ENCODE data around the gene GRM1. TPM values are rescaled to one million over a fixed set of nuclear protein-coding genes. Genes with fewer than 3 reads are reported as not detected.

The GRM1 gene
- polyA plus RNA-seq, 2 of the 4 experiments (the other 2 are of a cell fraction): 0.04 TPM; not detected in 1

DNA sequence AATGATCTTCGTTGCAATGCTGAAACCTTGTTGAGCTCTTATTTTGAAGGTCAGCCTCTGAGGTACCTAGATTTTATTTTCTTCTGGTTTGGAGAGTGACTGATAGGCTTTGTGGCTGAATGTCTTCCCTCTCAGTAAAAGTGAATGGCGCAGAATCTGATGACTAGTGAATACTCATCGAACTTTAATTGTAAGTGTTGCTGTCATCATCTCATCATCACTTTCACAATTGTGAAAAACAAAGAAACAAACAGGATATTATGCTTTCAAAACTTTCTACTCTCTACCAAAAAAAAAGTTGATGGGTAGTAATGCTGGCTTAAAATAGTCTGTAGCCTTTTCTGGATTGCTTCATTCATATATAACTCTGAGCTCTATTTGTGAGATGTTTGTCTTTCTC is 275.3 kb downstream of the GRM1 start:
- no peak overlapping the region for H3K4me3 ChIP-seq
- no peak for FAIRE-seq
- ChIA-PET POLR2A (no interaction called here), CTCF (no interaction called here)
- no peaks in the 10 kb centered on the region for H3K4me1 ChIP-seq
- 33% methylated on average over 3 of the region's 3 CpGs for WGBS (ENCODE audit: missing lambda C conversion rate)
- no peak overlapping the region for H3K4me2 ChIP-seq
- ATAC-seq: no peak
- H3K9me3 ChIP-seq: no peaks in the 10 kb centered on the region
- DNase-seq (ENCODE audit: low read depth in 1 of 2, low spot score in 1 of 2): no peak
- TF ChIP-seq JUN (IDR thresholded peaks at IDR 0.05) (no peak), ZC3H11A (IDR thresholded peaks at IDR 0.05) (no peak), RAD21 (conservative IDR thresholded peaks at IDR 0.05 in 1 of 2, IDR thresholded peaks at IDR 0.05 in 1 of 2) (no peak), ZSCAN20 (CRISPR knock-in tag; IDR thresholded peaks at IDR 0.05) (no peak), RARB (CRISPR knock-in tag; IDR thresholded peaks at IDR 0.05) (no peak)
- TF ChIP-seq, protein P1, sequence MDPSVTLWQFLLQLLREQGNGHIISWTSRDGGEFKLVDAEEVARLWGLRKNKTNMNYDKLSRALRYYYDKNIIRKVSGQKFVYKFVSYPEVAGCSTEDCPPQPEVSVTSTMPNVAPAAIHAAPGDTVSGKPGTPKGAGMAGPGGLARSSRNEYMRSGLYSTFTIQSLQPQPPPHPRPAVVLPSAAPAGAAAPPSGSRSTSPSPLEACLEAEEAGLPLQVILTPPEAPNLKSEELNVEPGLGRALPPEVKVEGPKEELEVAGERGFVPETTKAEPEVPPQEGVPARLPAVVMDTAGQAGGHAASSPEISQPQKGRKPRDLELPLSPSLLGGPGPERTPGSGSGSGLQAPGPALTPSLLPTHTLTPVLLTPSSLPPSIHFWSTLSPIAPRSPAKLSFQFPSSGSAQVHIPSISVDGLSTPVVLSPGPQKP (IDR thresholded peaks at IDR 0.05; ENCODE audit: low read depth, low read length): no peak
- TF ChIP-seq, protein P2, sequence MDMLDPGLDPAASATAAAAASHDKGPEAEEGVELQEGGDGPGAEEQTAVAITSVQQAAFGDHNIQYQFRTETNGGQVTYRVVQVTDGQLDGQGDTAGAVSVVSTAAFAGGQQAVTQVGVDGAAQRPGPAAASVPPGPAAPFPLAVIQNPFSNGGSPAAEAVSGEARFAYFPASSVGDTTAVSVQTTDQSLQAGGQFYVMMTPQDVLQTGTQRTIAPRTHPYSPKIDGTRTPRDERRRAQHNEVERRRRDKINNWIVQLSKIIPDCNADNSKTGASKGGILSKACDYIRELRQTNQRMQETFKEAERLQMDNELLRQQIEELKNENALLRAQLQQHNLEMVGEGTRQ (IDR thresholded peaks at IDR 0.05): no peak
- TF ChIP-seq, protein P3, sequence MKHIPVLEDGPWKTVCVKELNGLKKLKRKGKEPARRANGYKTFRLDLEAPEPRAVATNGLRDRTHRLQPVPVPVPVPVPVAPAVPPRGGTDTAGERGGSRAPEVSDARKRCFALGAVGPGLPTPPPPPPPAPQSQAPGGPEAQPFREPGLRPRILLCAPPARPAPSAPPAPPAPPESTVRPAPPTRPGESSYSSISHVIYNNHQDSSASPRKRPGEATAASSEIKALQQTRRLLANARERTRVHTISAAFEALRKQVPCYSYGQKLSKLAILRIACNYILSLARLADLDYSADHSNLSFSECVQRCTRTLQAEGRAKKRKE (CRISPR knock-in tag; IDR thresholded peaks at IDR 0.05; ENCODE audit: low read depth): no peak
- H3K27ac ChIP-seq: no peak overlapping the region

DNA sequence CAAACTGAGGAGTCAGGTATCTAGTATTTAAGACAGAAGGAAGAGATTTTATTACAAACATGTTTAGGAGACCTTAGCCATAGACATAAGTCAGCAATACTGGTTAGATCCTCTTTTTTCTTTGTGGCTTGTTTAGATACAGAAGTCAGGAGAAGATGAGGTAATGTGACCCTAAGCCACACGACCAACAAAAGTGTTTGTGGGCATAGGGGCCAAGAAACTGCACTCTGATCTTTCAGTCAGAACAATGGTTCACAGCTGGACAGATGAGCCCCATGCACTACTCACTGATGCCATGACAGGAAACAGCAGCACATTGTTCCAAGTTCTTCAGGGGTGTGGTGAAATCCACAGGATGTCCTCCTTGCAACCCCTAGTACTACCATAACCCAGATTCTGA is 276.2 kb downstream of the GRM1 start:
- H3K4me3 ChIP-seq: no peak overlapping the region
- H3K27ac ChIP-seq: no peak overlapping the region
- ChIA-PET POLR2A (no interaction called here), CTCF (no interaction called here)
- FAIRE-seq: no peak
- ATAC-seq: no peak
- WGBS (ENCODE audit: missing lambda C conversion rate): 0% methylated on average over 1 of the region's 1 CpG
- H3K4me2 ChIP-seq: no peak overlapping the region
- no peaks in the 10 kb centered on the region for H3K4me1 ChIP-seq
- H3K9me3 ChIP-seq: no peaks in the 10 kb centered on the region
- no peak for DNase-seq (ENCODE audit: low read depth in 1 of 2, low spot score in 1 of 2)
- no peak for TF ChIP-seq SREBF2 (IDR thresholded peaks at IDR 0.05)
- no peak for TF ChIP-seq CBX8 (IDR thresholded peaks at IDR 0.05)
- TF ChIP-seq, protein P4, sequence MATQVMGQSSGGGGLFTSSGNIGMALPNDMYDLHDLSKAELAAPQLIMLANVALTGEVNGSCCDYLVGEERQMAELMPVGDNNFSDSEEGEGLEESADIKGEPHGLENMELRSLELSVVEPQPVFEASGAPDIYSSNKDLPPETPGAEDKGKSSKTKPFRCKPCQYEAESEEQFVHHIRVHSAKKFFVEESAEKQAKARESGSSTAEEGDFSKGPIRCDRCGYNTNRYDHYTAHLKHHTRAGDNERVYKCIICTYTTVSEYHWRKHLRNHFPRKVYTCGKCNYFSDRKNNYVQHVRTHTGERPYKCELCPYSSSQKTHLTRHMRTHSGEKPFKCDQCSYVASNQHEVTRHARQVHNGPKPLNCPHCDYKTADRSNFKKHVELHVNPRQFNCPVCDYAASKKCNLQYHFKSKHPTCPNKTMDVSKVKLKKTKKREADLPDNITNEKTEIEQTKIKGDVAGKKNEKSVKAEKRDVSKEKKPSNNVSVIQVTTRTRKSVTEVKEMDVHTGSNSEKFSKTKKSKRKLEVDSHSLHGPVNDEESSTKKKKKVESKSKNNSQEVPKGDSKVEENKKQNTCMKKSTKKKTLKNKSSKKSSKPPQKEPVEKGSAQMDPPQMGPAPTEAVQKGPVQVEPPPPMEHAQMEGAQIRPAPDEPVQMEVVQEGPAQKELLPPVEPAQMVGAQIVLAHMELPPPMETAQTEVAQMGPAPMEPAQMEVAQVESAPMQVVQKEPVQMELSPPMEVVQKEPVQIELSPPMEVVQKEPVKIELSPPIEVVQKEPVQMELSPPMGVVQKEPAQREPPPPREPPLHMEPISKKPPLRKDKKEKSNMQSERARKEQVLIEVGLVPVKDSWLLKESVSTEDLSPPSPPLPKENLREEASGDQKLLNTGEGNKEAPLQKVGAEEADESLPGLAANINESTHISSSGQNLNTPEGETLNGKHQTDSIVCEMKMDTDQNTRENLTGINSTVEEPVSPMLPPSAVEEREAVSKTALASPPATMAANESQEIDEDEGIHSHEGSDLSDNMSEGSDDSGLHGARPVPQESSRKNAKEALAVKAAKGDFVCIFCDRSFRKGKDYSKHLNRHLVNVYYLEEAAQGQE (IDR thresholded peaks at IDR 0.05): no peak
- TF ChIP-seq, protein P1 (IDR thresholded peaks at IDR 0.05; ENCODE audit: low read depth, low read length): no peak
- no peak for TF ChIP-seq MAFK (IDR thresholded peaks at IDR 0.05; ENCODE audit: partially characterized antibody)
- no peak for TF ChIP-seq ZC3H11A (IDR thresholded peaks at IDR 0.05)
- TF ChIP-seq, protein P2 (IDR thresholded peaks at IDR 0.05): no peak
- TF ChIP-seq MYC (IDR thresholded peaks at IDR 0.05; ENCODE audit: borderline replicate concordance, low read length): no peak
- TF ChIP-seq, protein P5, sequence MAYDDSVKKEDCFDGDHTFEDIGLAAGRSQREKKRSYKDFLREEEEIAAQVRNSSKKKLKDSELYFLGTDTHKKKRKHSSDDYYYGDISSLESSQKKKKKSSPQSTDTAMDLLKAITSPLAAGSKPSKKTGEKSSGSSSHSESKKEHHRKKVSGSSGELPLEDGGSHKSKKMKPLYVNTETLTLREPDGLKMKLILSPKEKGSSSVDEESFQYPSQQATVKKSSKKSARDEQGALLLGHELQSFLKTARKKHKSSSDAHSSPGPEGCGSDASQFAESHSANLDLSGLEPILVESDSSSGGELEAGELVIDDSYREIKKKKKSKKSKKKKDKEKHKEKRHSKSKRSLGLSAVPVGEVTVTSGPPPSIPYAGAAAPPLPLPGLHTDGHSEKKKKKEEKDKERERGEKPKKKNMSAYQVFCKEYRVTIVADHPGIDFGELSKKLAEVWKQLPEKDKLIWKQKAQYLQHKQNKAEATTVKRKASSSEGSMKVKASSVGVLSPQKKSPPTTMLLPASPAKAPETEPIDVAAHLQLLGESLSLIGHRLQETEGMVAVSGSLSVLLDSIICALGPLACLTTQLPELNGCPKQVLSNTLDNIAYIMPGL (CRISPR knock-in tag; IDR thresholded peaks at IDR 0.05; ENCODE audit: borderline replicate concordance): no peak

Measured in A549 (cell line).